Astrocyte of the hippocampus (primary cell): ENCODE results near the gene RASAL2.
"Not testable (repeated sequence)": the region's sequence is repeated elsewhere in the genome, so short reads cannot be mapped to it uniquely, and the experiment has no call there.

Source experiments
- DNase-seq: peaks from one replicate; pipeline ENCODE4 v3.0.0; 2011; ENCODE audit warnings: low read depth, low spot score

Gene RASAL2

DNA sequence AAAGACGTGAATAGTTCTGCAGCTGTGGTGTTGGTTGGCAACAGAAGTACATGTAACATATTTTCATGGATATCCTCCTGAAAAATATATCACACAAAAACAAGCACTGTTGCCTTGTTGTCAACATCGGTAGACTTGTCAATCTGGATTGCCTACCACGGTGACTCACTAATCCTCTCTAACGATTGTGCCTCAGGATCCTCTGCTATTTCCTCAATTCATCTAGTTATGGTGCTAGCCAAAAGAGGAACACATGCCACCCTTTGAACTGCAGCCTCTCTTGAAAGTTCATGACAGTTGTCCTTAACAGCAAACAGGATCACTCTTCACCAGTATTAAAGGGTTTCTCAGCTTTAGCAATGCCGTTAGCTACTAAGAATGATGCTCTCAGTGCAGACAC is 25.7 kb downstream of the RASAL2 start:
- no peak for DNase-seq

DNA sequence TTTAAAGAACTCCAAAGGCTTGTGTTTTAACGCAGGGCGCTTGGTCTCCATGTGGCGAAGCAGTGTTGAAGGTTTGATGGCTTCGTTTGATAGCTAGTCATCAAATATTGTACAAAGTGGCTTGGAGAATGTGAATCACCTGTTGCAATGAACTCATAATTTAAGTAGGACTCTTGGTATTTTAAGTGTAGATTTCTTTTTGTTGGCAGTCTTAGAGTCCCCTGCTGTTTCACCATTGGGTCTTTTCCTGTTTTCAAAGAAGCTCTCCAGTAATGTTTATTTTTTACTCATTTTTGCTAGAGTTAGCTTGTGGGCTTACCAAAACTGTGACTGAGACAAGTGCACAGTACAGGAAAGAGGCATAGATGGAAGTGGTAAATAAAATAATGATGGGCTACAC is 26.2 kb downstream of the RASAL2 start:
- DNase-seq = no peak

GRCh38 chr1:178120520-178121052 is 26.7 kb downstream of the RASAL2 start:
- DNase-seq = not testable (repeated sequence)

GRCh38 chr1:178121883-178122282 is 28.0 kb downstream of the RASAL2 start:
- peak; percentile 50 for DNase-seq

DNA sequence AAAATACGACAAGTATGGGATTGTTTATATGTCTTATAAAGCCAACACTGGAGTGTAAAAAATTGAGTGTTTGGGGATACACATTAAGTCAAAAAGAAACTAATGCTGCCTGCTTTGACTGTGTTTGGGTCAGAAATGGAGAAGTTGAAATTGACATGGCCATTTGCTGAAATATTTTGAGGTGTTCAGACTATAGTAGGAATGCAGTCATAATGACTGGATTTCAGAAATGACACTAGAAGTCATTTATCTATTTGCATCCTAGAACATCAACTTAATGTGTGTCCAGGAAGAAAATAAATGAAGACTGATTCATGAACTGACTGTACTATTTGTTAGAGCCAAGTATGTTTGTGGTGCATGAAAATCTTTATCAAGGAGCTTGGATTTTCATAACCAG is 28.4 kb downstream of the RASAL2 start:
- no peak for DNase-seq

- DNase-seq = no peak
Observed at GRCh38 chr1:178124115-178124514, 30.2 kb downstream of the RASAL2 start.

GRCh38 chr1:178126261-178126660 is 32.4 kb downstream of the RASAL2 start:
- DNase-seq = no peak

DNA sequence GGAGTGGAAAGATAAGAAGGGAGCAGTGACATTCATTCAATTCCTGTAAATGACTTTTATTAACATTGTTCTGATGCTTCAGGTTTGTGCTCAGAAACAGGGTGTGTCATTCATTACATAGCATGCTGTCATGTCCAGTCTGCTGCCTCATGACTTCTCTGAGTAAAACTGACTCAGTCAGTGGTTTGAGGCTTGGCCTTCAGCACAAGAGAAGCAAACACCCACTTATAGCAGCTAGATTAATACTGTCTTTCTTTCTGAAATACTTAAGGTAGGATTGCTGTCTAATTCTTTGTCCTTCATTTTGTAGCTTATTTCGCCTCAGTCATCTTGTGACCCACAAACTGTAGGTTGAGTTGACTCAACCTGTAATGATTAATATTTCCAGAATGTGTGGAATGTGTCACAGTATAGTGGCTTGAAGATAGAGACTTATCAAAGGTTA is 32.9 kb downstream of the RASAL2 start:
- DNase-seq = peak; percentile 88

GRCh38 chr1:178127482-178128191 is 33.7 kb downstream of the RASAL2 start:
- DNase-seq = no peak

- DNase-seq = no peak
Observed at GRCh38 chr1:178133239-178133989, 39.5 kb downstream of the RASAL2 start.

GRCh38 chr1:178134061-178134460 is 40.2 kb downstream of the RASAL2 start:
- peak; percentile 41 for DNase-seq

- no peak for DNase-seq
Observed at GRCh38 chr1:178137238-178137637, 43.3 kb downstream of the RASAL2 start.

GRCh38 chr1:178142806-178143205 is 48.9 kb downstream of the RASAL2 start:
- no peak for DNase-seq

DNA sequence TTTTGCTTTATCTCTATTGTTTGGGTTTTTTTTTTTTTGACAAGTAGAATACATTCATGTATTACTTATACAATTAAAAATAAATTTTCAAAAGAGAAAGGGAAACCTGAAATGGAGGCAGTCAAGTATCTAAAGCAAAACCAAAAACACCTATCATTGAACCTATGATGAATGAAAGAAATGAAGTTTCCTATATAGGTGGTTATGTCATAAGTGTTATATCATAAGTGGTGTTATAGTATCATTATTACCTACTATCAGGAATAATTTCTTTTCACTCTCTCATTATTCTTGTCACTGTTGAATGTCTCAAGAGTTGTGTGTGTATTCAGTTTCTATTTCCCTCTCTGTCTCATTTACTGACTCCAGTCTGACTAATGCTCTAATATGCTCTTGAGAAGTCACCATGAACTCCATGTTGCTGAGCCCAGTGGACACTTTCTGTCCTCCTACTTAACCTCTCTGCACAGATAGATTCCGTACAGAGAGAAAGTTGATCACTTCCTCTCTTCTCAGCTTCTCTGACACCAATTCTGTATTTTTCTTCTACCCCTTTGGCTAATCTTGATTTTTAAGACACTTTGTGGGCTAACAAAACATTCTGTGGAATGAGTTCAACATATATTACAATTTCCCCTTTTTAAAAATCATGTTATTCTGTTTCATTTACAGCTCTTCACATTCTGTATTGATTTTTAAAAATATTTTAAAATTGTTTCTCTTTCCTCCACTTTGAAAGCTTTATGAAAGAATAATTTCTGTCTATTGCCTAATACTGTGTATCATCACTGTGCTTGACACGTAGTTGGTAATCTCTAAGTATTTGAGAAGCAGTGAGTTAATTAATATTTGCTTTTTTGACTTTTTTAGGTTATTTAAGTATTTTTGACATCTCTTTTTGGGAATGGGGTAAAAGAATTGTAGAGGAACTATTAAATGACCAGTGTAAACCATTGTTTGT is 50.1 kb downstream of the RASAL2 start:
- no peak for DNase-seq

GRCh38 chr1:178145605-178146004 is 51.7 kb downstream of the RASAL2 start:
- DNase-seq = no peak

GRCh38 chr1:178146436-178146835 is 52.5 kb downstream of the RASAL2 start:
- no peak for DNase-seq

GRCh38 chr1:178150610-178151009 is 56.7 kb downstream of the RASAL2 start:
- no peak for DNase-seq

GRCh38 chr1:178151831-178152230 is 57.9 kb downstream of the RASAL2 start:
- no peak for DNase-seq

DNA sequence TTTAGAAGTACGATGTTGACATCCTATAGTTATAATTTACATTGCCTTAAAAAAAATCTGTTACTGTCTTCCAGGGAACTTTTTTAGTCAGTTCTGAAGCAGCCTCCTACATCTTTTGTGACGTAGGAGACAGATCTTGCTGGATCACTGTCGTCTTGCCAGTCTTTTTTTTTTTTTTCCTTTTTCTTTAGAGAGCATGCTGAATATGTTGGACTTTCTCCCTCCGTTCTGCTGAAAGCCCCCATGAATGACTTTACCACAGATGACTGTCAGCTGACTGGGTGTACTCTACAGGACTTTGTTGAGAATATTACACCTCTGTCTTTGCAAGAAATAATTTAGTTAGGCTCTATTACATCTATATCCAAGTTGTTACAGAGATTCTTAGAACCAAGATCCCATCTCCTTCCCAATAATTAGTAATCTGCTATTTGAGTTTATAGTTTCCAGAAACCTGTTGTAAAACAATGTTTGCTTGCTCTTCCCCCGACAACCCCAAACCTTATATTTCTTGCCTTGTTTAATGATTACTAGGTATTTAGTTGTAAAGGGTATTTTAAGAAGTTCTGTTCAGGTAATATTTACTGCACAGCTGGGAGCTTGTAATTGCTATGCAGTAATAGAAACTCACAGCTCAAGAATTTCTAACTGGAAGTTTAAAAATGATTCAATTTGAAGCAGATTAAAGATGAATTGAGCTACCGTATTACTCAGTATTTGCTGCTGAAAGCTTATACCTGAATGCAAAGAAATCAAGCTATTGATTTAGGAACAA is 61.8 kb downstream of the RASAL2 start:
- DNase-seq = peak; percentile 11

- no peak for DNase-seq
Observed at GRCh38 chr1:178160736-178161475, 67.0 kb downstream of the RASAL2 start.
